ENCODE results near the gene DDX10. TPM values are rescaled to one million over a fixed set of nuclear protein-coding genes. Genes with fewer than 3 reads are reported as not detected.

The DDX10 gene
- 32.0 and 35.4 TPM in 2 replicates for total RNA-seq

DNA sequence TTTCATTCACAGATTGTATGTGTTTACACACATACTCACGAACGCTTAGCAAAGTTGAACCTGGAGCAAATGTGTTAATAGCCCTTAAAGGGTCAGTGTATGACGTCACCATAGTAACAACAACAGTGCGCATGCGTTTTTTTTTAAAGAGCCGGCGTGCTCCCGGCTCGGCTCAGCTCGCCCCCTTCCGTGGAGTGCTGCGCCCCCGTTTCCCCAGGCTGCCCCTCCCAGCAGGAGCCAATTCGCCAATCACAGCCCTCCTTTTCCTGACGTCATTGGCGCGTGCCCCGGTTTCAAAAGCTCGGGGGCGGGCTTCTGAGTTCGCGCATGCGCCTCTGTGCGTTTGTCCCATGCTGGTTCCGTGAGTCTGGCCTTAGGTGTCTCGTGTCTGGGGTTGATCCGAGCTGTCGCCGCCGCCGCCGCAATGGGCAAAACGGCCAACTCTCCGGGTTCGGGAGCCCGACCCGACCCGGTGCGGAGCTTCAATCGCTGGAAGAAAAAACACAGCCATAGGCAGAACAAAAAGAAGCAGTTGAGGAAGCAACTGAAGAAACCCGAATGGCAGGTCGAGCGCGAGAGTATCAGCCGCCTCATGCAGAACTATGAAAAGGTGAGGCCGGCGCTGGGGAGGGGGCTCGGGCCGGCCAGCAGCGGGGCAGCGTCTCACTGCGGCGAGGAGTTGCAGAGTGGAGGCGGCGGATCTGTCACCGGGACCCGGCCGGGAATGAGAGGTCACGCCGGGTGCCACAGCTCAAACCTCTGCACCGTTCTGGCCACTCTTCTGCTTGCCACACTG, at the start of gene DDX10:
Gene DDX10, plus strand, starts transcription at position 340 of the 796 bp plus-strand sequence. Its CDS starts 85 bp downstream, at position 425.
- intact Hi-C loops (cut with micrococcal nuclease), result loop anchor here (1.0 to 5.0 kb wide), 8 partner anchors 72 to 1208 kb away; partner anchors contain the start of genes ACAT1, ALKBH8, ATM and C11orf65

DNA sequence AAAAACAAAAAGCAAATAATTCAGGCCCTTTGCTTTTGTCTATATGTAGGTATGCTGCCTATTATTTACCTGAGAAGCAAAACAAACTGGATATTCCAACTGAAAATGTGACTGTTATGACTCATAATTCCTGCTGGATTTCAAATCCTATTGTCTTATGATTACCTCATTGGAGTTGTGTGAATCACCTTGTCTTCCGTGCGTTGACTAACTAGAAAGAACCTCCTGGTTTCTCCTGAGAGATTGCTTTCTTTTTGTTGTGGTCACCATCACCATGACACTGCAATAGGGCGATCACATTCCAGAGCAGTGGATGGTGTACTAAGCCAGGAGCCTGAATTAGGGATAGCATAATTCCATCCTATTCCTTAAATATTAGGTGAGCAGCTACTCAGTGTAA, 48.3 kb upstream of the DDX10 start:
- intact Hi-C loops (cut with micrococcal nuclease), result no loop called here

DNA sequence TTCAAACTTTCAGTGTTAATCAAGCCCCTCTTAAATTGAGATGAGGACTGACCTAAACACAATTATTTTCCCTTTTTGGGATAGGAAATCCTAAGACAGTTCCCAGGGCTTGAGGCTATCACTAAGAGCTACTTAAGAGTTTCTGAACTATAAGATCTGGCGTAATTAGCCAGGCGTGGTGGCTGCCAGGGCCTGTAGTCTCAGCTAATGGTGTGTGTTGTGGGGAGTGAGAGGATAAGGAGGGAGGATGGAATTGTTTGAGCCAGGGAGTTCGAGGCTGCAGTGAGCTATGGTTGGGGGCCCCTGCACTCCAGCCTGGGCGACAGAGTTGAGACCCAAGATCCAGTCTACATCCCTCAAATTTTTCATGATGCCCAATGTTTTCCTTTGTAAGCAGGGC, 47.8 kb upstream of the DDX10 start:
- intact Hi-C loops (cut with micrococcal nuclease), result no loop called here

DNA sequence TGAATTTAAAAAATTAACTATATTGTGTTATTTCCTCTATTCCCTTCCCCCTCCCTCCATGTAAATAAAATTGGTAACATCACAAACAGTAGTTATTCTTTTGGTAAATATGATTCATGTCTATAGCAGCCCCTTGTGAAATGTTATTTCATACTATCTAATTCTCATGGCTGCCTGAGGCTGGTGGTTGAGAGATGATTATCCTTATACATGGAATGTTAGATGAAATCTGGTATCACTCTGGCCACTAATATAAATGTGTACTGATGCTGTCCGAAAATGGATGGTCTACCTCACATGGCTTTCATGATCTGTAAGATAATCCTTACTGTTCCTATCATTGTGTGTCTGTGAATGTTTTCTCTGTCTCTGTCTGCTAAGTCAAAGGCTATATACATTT, 46.3 kb upstream of the DDX10 start:
- intact Hi-C loops (cut with micrococcal nuclease), result no loop called here

DNA sequence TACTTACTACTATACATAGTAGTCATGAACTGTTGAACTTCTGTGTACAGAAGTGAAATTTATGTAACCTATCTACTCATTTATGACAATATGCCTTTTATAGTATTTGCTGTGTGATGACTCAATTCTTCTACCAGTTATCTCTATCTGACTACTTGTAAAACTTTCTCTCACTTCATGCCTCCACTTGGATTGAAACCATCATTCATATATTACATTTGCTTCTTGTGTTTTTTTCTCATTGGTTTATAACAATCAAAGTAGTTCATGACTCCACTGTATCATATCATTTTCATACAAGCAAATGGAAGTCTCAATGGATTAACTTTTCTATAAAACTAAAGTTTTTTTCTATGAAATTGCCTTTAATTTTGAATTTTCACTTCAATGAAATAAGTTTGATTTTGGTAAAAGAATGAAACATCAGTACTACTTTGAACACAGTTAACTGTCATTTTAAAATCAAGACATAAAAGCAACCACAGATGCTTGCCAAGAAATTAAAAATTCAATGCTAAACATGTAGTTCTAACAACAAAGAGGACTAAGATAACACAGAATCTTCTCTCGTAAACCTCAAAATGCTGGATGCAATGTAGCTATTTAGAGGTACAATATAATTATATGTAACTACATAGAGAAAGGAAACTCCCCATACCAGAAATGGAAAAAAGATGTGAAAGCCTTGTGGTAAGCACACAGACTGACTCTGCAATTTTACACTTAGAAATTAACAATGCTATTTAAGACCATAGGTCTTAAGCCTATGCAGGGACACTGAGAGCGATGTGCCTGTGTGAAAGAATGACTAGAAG, 43.7 kb upstream of the DDX10 start:
- intact Hi-C loops (cut with micrococcal nuclease), result no loop called here

DNA sequence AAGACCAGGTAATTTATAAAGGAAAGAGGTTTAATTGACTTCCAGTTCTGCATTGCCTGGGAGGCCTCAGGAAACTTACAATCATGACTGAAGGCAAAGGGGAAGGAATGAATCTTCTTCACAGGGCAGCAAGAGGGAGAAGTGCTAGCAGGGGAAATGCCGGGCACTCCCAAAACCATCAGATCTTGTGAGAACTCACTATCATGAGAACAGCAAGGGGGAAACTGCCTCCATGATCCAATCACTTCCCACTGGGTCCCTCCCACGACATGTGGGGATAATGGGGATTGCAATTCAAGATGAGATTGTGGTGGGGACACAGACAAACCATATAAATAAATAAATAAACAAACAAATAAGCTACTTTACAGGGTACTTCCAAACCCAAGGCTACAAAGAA, 42.5 kb upstream of the DDX10 start:
- intact Hi-C loops (cut with micrococcal nuclease), result no loop called here

DNA sequence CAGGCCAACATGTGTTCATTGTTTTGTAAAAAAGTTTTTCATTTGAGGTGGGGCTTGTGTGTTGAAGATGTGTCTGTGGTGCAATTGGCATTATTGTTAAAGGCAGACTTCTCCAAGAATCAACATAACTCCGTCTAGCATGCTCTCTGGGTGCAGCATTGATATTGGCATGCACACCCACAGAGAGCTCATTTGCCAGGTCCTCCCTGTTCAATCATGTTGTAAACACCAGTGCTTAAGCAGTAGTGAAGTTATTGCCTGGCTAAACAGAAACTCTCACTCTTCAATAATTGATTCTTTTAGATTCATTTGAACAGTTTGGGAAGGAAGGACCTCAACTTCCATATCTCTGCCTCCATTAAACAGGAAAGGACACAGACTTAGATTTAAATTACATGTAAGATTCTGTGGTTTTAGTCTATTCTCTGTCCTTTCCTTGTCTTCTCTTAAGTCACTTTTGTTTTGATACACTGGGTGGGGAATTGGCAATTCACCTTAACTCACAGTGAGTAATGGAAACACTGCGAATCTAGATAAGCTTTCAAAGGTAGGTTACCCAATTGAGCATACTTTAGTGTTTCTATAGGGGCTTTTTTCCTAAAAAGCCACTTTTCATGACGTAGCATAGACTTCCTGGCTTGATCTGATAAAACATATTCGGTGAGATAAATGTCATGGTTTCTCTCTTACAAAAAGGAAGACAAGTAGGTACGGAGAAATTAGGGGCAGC, 40.5 kb upstream of the DDX10 start:
- intact Hi-C loops (cut with micrococcal nuclease), result no loop called here

DNA sequence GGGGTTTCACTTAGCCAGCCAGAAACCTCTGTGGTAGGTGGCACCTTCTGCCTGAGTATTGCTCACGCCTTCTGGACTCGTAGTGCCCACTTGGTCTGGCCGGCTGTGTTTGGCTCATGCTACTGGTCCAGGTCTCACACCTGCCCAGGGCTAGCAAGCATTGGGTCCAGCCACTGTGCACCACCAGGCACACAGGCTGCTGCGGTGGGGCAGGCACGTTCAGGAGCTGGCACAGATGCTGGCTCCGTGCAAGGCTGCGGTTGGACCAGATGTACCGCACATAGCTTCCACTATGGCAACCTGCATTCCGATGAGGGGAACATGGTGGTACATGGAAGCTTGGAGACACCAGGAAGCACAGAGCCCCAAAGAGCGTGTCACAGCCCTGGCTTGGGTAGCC, 36.5 kb upstream of the DDX10 start:
- intact Hi-C loops (cut with micrococcal nuclease), result no loop called here

DNA sequence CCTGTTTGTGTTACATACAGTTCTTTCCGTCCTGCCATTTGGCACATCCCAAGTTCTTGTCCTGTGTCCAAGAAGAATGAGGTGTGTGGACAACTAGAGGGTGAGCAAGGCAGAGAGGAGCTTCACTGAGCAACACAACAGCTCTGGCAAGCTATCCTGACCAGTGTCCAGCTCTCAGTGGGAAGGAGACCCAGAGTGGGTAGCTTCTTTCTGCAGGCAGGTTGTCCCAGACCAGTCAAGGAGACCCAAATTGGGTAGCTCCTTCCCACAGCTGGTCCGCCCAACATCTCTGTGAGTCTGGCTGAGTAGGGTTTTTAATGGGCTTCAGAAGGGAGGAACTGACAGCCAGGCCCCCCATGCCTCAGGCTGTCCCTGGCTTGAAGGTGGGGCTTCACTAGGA, 36.1 kb upstream of the DDX10 start:
- intact Hi-C loops (cut with micrococcal nuclease), result no loop called here

DNA sequence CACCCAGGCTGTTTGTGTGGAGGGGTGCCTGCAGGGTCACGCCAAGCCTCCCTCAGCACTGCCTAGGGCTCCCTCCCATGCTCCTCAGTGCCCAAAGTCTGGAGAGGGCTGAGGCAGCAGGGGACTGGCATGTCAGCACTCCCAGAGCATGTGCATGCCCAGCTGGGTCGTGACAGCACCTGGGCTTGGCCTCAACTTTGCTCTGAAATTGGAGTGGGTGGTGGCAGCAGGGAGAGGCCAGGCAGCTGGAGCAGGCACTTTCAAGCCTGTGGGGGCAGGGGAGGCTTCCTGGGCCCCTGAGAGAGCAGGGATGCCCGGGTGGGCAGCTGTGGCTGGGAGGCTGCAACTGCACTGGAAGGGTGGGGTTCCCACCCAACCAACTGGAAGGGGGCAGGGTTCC, 35.6 kb upstream of the DDX10 start:
- intact Hi-C loops (cut with micrococcal nuclease), result no loop called here

DNA sequence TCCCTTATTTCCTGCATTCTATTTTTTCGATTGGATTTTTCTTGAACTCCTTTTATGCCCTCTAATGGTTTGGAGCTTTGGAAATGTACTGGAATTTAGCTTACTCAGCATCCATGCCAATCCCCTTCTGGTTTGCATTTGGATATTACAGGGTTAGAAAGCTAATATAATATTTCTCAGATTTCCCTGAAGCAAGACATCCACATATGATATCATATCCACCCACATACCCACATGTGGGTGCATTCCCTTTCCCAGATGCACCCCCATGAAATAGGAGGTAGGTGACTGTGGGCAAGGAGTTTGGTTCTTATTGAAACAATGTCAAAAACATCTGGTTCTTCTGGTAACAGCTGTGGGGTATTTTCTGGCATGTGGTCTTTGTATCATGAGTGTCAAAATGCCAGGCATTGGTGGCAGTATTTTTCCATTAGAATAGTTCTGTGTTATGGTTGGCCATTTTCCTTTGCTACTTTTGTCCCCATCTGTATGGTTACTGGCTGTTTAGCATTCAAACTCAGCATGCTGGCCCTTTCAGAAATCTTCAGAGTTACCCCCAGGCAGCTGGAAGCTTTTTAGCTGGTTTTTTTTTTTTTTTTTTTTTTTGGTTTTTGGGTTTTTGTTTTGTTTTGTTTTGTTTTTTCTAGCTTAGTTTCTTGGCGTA, 32.7 kb upstream of the DDX10 start:
- intact Hi-C loops (cut with micrococcal nuclease), result no loop called here

DNA sequence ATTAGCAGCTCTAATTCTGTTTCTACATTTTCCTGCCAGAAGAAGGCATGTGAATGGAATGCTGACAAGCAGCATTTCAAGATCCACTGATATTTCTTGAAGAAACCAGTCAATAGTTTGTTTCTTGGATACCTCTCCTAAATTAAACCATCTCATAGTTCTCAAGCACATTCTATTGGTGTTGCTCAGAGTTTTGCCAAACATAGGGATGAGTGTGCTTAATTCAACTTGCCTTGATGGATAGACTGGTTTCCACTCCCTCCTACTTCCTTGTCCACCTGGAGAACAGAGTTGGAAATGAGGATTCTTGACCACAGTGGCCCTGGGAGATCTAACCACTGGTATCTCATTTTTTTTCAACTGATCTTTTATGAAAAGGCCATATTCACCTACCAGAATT, 29.8 kb upstream of the DDX10 start:
- intact Hi-C loops (cut with micrococcal nuclease), result no loop called here

DNA sequence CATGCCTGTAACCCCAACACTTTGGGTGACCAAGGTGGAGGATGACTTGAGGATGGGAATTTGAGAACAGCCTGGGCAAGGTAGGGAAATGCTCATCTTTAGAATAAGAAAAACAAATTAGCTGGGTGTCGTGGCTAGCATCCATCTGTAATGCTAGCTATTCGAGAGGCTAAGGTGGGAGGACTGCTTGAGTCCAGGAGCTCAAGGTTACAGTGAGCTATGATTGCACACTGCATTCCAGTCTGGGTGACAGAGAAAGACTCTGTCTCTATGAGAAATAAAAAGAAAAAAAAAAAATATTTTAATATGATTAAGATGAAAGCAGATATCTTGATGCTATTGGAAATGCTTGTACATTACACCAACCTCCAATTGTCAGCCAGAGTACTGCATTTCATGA, 28.6 kb upstream of the DDX10 start:
- intact Hi-C loops (cut with micrococcal nuclease), result no loop called here

DNA sequence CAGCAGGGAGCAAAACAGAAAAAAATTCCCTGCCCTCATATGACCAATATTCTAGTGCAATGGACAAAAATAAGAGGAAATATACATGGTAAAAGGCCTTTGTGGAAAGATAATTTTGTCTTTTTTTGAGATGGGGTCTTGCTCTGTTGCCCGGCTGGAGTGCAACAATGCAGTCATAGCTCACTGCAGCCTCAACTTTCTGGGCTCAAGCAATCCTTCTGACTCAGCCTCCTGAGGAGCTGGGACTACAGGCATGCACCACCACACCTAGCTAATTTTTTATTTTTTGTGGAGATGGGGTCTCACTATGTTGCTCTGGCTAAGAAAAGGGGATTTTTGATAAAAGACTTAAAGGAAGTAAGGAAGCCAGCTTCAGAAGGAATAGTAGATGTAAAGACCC, 25.7 kb upstream of the DDX10 start:
- intact Hi-C loops (cut with micrococcal nuclease), result no loop called here

DNA sequence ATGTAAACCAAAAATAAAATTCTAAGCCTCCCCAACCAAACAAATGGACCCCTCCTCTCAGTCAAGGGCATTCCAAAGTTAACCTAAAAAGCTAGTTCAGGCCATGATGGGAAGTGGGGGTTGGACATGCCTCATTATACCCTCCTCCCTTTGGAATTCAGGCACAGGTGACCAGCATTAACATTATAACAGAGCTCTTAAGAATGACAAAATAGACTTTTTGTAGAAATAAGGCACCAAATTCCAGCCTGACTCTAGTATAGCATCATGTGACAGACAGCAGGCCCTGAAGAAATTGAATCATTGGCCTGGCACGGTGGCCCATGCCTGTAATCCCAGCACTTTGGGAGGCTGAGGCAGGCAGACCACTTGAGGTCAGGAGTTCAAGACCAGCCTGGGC, 23.1 kb upstream of the DDX10 start:
- intact Hi-C loops (cut with micrococcal nuclease), result loop anchor here (10.0 kb wide), 2 partner anchors 307 to 337 kb away; no protein-coding TSS in a partner anchor

DNA sequence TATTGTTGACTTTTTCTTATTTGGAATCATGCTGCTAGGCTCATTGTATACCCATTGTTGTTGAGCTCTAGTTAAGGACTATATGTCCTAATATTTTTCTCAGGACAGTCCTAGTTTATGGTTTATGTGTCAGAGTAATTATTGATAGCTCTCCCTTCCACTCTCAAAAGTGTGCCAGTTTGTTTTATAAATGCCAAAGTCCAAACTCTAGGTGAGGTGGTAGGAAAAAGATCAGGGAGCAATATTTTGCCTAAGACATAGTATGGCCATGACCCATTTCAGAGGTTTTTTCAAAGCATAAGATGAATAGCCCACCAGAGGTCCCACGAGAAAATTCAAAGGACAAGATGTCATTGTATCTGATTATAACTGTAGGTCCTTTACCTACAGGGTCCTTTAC, 20.9 kb upstream of the DDX10 start:
- intact Hi-C loops (cut with micrococcal nuclease), result loop anchor here (10.0 kb wide), 2 partner anchors 309 to 339 kb away; no protein-coding TSS in a partner anchor

DNA sequence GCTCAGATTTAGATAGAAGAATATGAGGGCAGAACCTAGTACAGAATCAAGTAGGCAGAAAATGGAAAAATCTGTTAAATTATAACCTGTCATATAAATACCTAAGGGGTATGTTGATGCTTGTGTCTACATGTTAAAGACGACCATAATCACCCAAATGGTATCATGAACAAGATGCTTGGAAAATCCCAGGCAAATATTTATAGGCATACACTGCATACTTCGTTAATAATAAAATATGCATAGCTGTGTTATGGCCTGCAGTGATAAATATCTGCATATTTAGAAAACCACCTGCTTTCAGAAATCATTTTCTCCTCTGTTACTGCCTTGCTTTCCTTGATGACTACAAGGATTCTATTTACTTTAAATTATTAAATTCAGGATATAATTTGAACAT, 18.9 kb upstream of the DDX10 start:
- intact Hi-C loops (cut with micrococcal nuclease), result loop anchor here (5.0 to 10.0 kb wide), 4 partner anchors 179 to 424 kb away; partner anchors contain the start of genes ATM, C11orf65 and NPAT

DNA sequence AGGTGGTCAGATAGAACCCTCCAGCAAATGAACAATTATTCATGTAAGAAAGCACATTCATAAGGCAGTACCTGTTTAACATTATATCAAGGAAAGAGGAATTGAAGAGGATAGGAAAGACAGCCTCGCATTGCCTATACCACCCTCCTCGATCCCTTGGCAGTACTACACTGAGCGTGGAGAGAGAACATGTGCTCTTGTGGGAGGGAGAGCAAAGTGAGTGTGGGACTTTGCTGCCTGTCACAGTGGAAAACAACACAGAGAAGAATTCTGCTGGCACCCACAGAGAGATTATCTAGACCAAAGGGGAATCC, 17.5 kb upstream of the DDX10 start:
- intact Hi-C loops (cut with micrococcal nuclease), result loop anchor here (5.0 to 10.0 kb wide), 4 partner anchors 180 to 425 kb away; partner anchors contain the start of genes ATM, C11orf65 and NPAT

DNA sequence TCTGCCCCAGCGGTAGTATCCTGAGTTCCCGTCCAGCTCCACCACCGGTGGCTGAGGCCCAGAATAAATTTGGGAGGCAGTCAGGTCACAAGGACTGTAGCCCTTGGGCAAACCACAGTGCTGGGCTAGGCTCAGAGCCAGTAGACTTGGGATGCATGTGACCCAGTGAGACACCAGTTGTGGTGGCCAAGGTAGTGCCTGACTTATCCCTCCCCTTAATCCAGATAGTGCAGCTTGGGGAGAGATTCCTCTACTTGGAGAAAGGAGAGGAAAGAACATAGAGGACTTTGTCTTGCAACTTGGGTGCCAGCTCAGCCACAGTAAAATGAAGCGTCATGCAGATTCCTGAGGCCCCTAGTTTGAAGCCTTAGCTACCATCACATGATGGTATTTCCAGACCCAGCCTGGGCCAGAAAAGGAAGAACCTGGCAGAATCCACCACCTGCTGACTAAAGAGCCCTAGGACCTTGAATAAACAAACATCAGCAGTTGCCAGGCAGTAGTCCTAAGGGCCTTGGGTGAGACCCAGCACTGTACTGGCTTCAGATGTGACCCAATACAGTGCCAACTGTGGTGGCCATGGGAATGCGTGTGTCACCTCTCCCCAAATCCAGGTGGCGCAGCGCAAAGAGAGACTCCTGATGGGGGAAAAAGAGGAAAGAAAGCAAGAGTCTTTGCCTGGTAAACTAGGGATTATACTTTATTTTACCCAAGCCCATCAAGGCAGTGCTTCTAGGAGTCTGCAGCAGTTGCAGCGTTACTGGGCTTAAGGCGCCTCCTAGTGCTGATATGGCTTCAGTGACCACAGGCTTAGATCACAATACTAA, 17.0 kb upstream of the DDX10 start:
- intact Hi-C loops (cut with micrococcal nuclease), result loop anchor here (1.0 to 10.0 kb wide), 7 partner anchors 181 to 640 kb away; partner anchors contain the start of genes ACAT1, ATM, C11orf65 and CUL5

DNA sequence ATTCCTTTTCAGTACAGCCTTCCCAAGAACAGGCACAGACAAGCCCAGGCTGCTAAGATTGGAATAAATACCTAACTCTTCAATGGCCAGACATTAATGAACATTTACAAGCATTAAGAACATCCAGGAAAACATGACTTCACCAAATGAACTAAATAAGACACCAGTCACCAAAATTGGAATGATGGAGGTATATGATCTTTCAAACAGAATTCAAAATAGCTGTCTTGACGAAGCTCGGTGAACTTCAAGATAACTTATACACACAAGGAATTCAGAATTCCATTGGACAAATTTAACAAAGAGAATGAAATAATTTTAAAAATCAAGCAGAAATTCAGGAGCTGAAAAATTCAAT, 16.4 kb upstream of the DDX10 start:
- intact Hi-C loops (cut with micrococcal nuclease), result loop anchor here (1.0 to 10.0 kb wide), 7 partner anchors 181 to 640 kb away; partner anchors contain the start of genes ACAT1, ATM, C11orf65 and CUL5
